ENCODE results near the gene THADA. TPM values are rescaled to one million over a fixed set of nuclear protein-coding genes. Genes with fewer than 3 reads are reported as not detected.
A peak's percentile ranks its signal among the peaks of the same experiment; 100 is the strongest.

The THADA gene
- polyA plus RNA-seq, 3 donors = 7.3 to 11.2 (median 9.7) TPM

DNA sequence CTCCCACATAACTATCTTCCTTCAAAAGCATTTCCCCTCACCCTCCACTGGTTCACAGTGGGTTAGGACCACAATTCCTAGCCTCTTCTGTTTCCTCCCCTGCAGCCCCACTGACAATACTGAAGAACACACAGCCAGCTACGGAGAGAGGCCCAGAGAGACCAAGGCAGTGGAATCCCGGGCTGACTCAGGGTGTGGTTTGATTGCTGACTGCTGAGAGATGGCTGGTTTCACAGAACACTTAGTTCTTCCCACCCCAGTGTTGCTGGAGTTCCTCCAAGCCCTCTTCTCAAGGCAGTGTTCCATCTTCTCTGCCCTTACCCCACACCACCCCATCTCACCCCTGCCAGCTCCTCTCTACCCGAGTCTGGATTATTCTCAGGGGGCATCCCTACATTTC is 326.1 kb downstream of the THADA start:
- Histone ChIP-seq H3K79me2 (ENCODE audit: insufficient read depth, low read length) (no peaks in the 10 kb centered on the region), H3K27ac (ENCODE audit: low read depth in 1 of 2, low read length in 2 of 2) (peak overlapping the region in 1 of 2 donors; percentile 63), H4K20me1 (ENCODE audit: insufficient read depth, low read length) (no peaks in the 10 kb centered on the region), H3K4me2 (replicated peaks; ENCODE audit: extremely low read depth, low read length, poor library complexity, severe bottlenecking) (no peak overlapping the region), H3K4me3 (replicated peaks in 1 of 3; ENCODE audit: low read depth in 2 of 3, low read length in 3 of 3) (no peak overlapping the region), H2AFZ (ENCODE audit: insufficient read depth, low read depth, low read length, poor library complexity, severe bottlenecking) (peak overlapping the region; percentile 11), H3K36me3 (replicated peaks in 1 of 2; ENCODE audit: control insufficient read depth in 1 of 2, insufficient read depth in 2 of 2, low read length in 2 of 2) (no peaks in the 10 kb centered on the region), H3K27me3 (ENCODE audit: control insufficient read depth in 2 of 2, insufficient read depth in 2 of 2, low read length in 2 of 2) (no peaks in the 10 kb centered on the region), H3K9me3 (replicated peaks in 1 of 2; ENCODE audit: control insufficient read depth in 1 of 2, insufficient read depth in 1 of 2, low read length in 2 of 2) (no peaks in the 10 kb centered on the region), H3K4me1 (ENCODE audit: control insufficient read depth in 1 of 2, insufficient read depth in 2 of 2, low read length in 2 of 2) (peaks cover 40 to 47% of the 10 kb centered on the region in 2 donors), H3K9ac (ENCODE audit: insufficient read depth, low read length, poor library complexity, severe bottlenecking) (no peak overlapping the region)
- intact Hi-C loops (cut with micrococcal nuclease) = no loop called here
- H3K36me3 Mint-ChIP-seq = peaks cover 40 to 50% of the 10 kb centered on the region in 2 donors
- peaks cover 0 to 3% (median 0%) of the 10 kb centered on the region in 7 donors for H3K9me3 Mint-ChIP-seq
- DNase-seq = no peak
- WGBS (ENCODE audit: insufficient coverage) = no CpG with 5 or more reads among the region's 3 CpGs
- TF ChIP-seq, protein P1, sequence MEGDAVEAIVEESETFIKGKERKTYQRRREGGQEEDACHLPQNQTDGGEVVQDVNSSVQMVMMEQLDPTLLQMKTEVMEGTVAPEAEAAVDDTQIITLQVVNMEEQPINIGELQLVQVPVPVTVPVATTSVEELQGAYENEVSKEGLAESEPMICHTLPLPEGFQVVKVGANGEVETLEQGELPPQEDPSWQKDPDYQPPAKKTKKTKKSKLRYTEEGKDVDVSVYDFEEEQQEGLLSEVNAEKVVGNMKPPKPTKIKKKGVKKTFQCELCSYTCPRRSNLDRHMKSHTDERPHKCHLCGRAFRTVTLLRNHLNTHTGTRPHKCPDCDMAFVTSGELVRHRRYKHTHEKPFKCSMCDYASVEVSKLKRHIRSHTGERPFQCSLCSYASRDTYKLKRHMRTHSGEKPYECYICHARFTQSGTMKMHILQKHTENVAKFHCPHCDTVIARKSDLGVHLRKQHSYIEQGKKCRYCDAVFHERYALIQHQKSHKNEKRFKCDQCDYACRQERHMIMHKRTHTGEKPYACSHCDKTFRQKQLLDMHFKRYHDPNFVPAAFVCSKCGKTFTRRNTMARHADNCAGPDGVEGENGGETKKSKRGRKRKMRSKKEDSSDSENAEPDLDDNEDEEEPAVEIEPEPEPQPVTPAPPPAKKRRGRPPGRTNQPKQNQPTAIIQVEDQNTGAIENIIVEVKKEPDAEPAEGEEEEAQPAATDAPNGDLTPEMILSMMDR (IDR thresholded peaks at IDR 0.05) = no peak
- no peaks in the 10 kb centered on the region for H3K27me3 Mint-ChIP-seq (ENCODE audit: low read depth in 3 of 3)
- H3K4me3 Mint-ChIP-seq = no peak overlapping the region
- peaks cover 57% of the 10 kb centered on the region for H3K4me1 Mint-ChIP-seq
- peak overlapping the region; percentile 77 to 91 (median 87) for H3K27ac Mint-ChIP-seq

DNA sequence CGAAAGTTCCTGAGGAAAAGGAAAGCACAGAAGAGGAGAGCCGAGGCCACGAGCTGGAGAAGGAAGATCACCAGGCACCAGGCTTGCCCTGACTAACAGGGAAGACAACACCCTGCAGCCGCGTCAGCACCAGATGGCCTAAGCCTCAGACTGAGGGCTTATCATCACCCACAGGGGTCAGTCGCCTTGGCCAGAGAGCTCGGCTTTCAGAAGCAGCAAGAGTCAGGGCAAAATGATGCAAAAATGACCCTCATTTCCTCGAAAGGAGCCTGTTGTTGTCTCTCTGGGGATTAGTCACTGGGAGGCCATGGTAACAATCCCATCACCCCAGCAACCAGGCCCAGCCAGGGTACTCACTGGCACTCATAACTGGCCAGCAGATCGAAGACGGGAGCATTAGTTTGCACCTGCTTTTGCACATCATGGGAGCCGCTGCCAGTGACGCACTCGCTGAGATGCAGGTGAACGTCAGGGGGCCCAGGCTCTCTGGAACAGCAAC is 326.7 kb downstream of the THADA start:
- WGBS (ENCODE audit: insufficient coverage) = 82% methylated on average over 11 of the region's 14 CpGs
- Mint-ChIP-seq H3K4me3 (no peak overlapping the region), H3K27ac (peak overlapping the region; percentile 77 to 91 (median 90)), H3K4me1 (peaks cover 58% of the 10 kb centered on the region), H3K9me3 (peaks cover 0 to 3% (median 0%) of the 10 kb centered on the region in 7 donors), H3K36me3 (peaks cover 40 to 53% of the 10 kb centered on the region in 2 donors), H3K27me3 (ENCODE audit: low read depth in 3 of 3) (peaks cover 0 to 2% (median 0%) of the 10 kb centered on the region in 3 donors)
- no peaks in the 10 kb centered on the region for H3K36me3 ChIP-seq (replicated peaks in 1 of 2; ENCODE audit: control insufficient read depth in 1 of 2, insufficient read depth in 2 of 2, low read length in 2 of 2)
- no peaks in the 10 kb centered on the region for H4K20me1 ChIP-seq (ENCODE audit: insufficient read depth, low read length)
- H3K79me2 ChIP-seq (ENCODE audit: insufficient read depth, low read length) = no peaks in the 10 kb centered on the region
- no peaks in the 10 kb centered on the region for H3K9me3 ChIP-seq (replicated peaks in 1 of 2; ENCODE audit: control insufficient read depth in 1 of 2, insufficient read depth in 1 of 2, low read length in 2 of 2)
- intact Hi-C loops (cut with micrococcal nuclease) = no loop called here
- H3K9ac ChIP-seq (ENCODE audit: insufficient read depth, low read length, poor library complexity, severe bottlenecking) = no peak overlapping the region
- TF ChIP-seq, protein P1 (IDR thresholded peaks at IDR 0.05) = no peak
- peak overlapping the region in 1 of 2 donors; percentile 63 for H3K27ac ChIP-seq (ENCODE audit: low read depth in 1 of 2, low read length in 2 of 2)
- peak; percentile 51 to 65 (median 65) for DNase-seq
- H3K27me3 ChIP-seq (ENCODE audit: control insufficient read depth in 2 of 2, insufficient read depth in 2 of 2, low read length in 2 of 2) = no peaks in the 10 kb centered on the region
- no peak overlapping the region for H3K4me3 ChIP-seq (replicated peaks in 1 of 3; ENCODE audit: low read depth in 2 of 3, low read length in 3 of 3)
- H2AFZ ChIP-seq (ENCODE audit: insufficient read depth, low read depth, low read length, poor library complexity, severe bottlenecking) = no peak overlapping the region
- peaks cover 40 to 47% of the 10 kb centered on the region in 2 donors for H3K4me1 ChIP-seq (ENCODE audit: control insufficient read depth in 1 of 2, insufficient read depth in 2 of 2, low read length in 2 of 2)
- H3K4me2 ChIP-seq (replicated peaks; ENCODE audit: extremely low read depth, low read length, poor library complexity, severe bottlenecking) = no peak overlapping the region

Data from CD14-positive monocyte (primary cell).